H1 (cell line): ENCODE data around the gene SLC27A6. TPM values are rescaled to one million over a fixed set of nuclear protein-coding genes. Genes with fewer than 3 reads are reported as not detected.

Experiments
- CTCF ChIA-PET: fragments of 300-600 bp; sonication (Branson Sonifier 250); formaldehyde crosslinking; loops from one replicate; lab custom pipeline; 2021; ENCODE audit not compliant: partially characterized antibody; lab: Charles Lee
- POLR2A ChIA-PET: fragments of 300-600 bp; sonication (Branson Sonifier 250); formaldehyde crosslinking; loops from one replicate; lab custom pipeline; 2021; ENCODE audit warnings: inconsistent platforms; ENCODE audit not compliant: partially characterized antibody; lab: Charles Lee
- DNase-seq, 2 experiments: peaks; one replicate each; pipeline versions ENCODE4 v3.0.0 to v3.0.0-alpha.2; 2010 to 2022; ENCODE audit warnings: low spot score in 2 of 2, low read depth in 1 of 2, mixed read lengths in 1 of 2
- FAIRE-seq: peaks from 2 replicates; lab custom pipeline; 2011; peaks lifted over from hg19 to GRCh38; lab: Jason Lieb, UNC
- H2AFZ ChIP-seq: 2 replicates; pipeline ENCODE4 v1.8.1; 2012; ENCODE audit warnings: low read length, inconsistent platforms
- H2AK5ac ChIP-seq: 2 replicates; pipeline ENCODE4 v1.6.1; 2013; ENCODE audit warnings: low read depth, low read length
- H2BK120ac ChIP-seq: replicated peaks from 2 replicates; pipeline ENCODE3; 2013; ENCODE audit warnings: low read depth, low read length, inconsistent platforms
- H2BK12ac ChIP-seq: 2 replicates; pipeline ENCODE4 v1.6.1; 2013; ENCODE audit warnings: low read depth, low read length
- H2BK15ac ChIP-seq: 2 replicates; pipeline ENCODE4 v1.6.1; 2013; ENCODE audit warnings: low read length
- H2BK20ac ChIP-seq: 2 replicates; pipeline ENCODE4 v1.6.1; 2013; ENCODE audit warnings: low read length
- H2BK5ac ChIP-seq: 2 replicates; pipeline ENCODE4 v1.6.1; 2013; ENCODE audit warnings: low read depth, low read length
- H3K14ac ChIP-seq: 2 replicates; pipeline ENCODE4 v1.6.1; 2013; ENCODE audit warnings: inconsistent platforms; ENCODE audit not compliant: insufficient read length
- H3K18ac ChIP-seq: 2 replicates; pipeline ENCODE4 v1.6.1; 2013; ENCODE audit warnings: low read length; ENCODE audit errors: extremely low read depth
- H3K23ac ChIP-seq: 2 replicates; pipeline ENCODE4 v1.6.1; 2013; ENCODE audit warnings: inconsistent platforms; ENCODE audit not compliant: insufficient read length
- H3K23me2 ChIP-seq: 2 replicates; pipeline ENCODE4 v1.6.1; 2013; ENCODE audit warnings: low read depth, low read length
- H3K27ac ChIP-seq: 2 replicates; pipeline ENCODE4 v1.6.1; 2011; ENCODE audit warnings: low read depth, low read length, inconsistent platforms
- H3K27me3 ChIP-seq, 4 experiments: replicated peaks in 1 of 4; 1 replicate in 1 of 4; 2 replicates in 3 of 4; pipeline versions ENCODE4 v1.6.1 to v1.8.1; 2011 to 2013; ENCODE audit warnings: low read length in 3 of 4, mild to moderate bottlenecking in 3 of 4, inconsistent platforms in 2 of 4, mixed read lengths in 2 of 4, moderate library complexity in 1 of 4; ENCODE audit not compliant: control insufficient read depth in 3 of 4, insufficient read depth in 3 of 4; ENCODE audit errors: extremely low read depth in 1 of 4
- H3K36me3 ChIP-seq, 4 experiments: 2 replicates each; pipeline versions ENCODE4 v1.6.1 to v1.8.1; 2011 to 2013; ENCODE audit warnings: mild to moderate bottlenecking in 4 of 4, low read length in 3 of 4, moderate library complexity in 2 of 4, control low read depth in 1 of 4, inconsistent platforms in 1 of 4; ENCODE audit not compliant: insufficient read depth in 4 of 4, control insufficient read depth in 2 of 4
- H3K4ac ChIP-seq: replicated peaks from 2 replicates; pipeline ENCODE3; 2013; ENCODE audit warnings: low read length, low read depth, mixed read lengths, inconsistent platforms; ENCODE audit not compliant: insufficient read length
- H3K4me1 ChIP-seq, 4 experiments: replicated peaks in 1 of 4; 1 replicate in 1 of 4; 2 replicates in 3 of 4; pipeline versions ENCODE4 v1.6.1 to v1.8.1; 2011 to 2013; ENCODE audit warnings: low read length in 3 of 4, inconsistent platforms in 2 of 4, mixed read lengths in 1 of 4; ENCODE audit not compliant: insufficient read depth in 4 of 4, control insufficient read depth in 3 of 4
- H3K4me2 ChIP-seq, 2 experiments: 2 replicates each; pipeline versions ENCODE4 v1.6.1 to v1.8.1; 2011 to 2013; ENCODE audit warnings: low read depth in 2 of 2, low read length in 2 of 2, control low read depth in 1 of 2, inconsistent platforms in 1 of 2, mild to moderate bottlenecking in 1 of 2; ENCODE audit not compliant: insufficient read depth in 1 of 2
- H3K4me3 ChIP-seq, 4 experiments: fragments of 200-600, 300-600 bp in 1 of 4; sonication (generic), shearing (Covaris generic), sonication (Bioruptor Twin) in 1 of 4; 2 replicates each; pipeline versions ENCODE4 v1.5.1 to v1.8.1; 2011 to 2016; ENCODE audit warnings: low read length in 4 of 4, low read depth in 3 of 4, control low read depth in 2 of 4, inconsistent platforms in 2 of 4, mild to moderate bottlenecking in 2 of 4, mixed read lengths in 1 of 4, moderate library complexity in 1 of 4; ENCODE audit not compliant: insufficient read depth in 2 of 4; ENCODE audit errors: extremely low read depth in 1 of 4
- H3K56ac ChIP-seq: replicated peaks from 2 replicates; pipeline ENCODE3; 2013; ENCODE audit warnings: low read depth, mild to moderate bottlenecking, mixed read lengths, low read length, inconsistent platforms; ENCODE audit not compliant: insufficient read length
- H3K79me1 ChIP-seq: 2 replicates; pipeline ENCODE4 v1.6.1; 2013; ENCODE audit warnings: low read depth, low read length, control low read depth
- H3K79me2 ChIP-seq, 2 experiments: 2 replicates each; pipeline versions ENCODE4 v1.6.1 to v1.8.1; 2012 to 2013; ENCODE audit warnings: low read length in 2 of 2, mild to moderate bottlenecking in 2 of 2, inconsistent platforms in 1 of 2; ENCODE audit not compliant: insufficient read depth in 2 of 2, control insufficient read depth in 1 of 2
- H3K9ac ChIP-seq, 4 experiments: replicated peaks in 1 of 4; 1 replicate in 1 of 4; 2 replicates in 3 of 4; pipeline versions ENCODE4 v1.6.1 to v1.8.1; 2011 to 2013; ENCODE audit warnings: low read depth in 3 of 4, low read length in 3 of 4, control low read depth in 2 of 4, mild to moderate bottlenecking in 2 of 4, moderate library complexity in 2 of 4, inconsistent platforms in 1 of 4; ENCODE audit errors: extremely low read depth in 1 of 4
- H3K9me3 ChIP-seq, 2 experiments: 2 replicates each; pipeline versions ENCODE4 v1.6.1 to v1.8.1; 2012 to 2013; ENCODE audit warnings: mild to moderate bottlenecking in 2 of 2, moderate library complexity in 2 of 2, control low read depth in 1 of 2, inconsistent platforms in 1 of 2, low read depth in 1 of 2, low read length in 1 of 2, mixed read lengths in 1 of 2; ENCODE audit not compliant: insufficient read depth in 2 of 2
- H4K20me1 ChIP-seq, 2 experiments: replicated peaks in 1 of 2; 2 replicates each; pipeline versions ENCODE3 to v1.8.1; 2011 to 2013; ENCODE audit warnings: inconsistent platforms in 2 of 2, low read length in 2 of 2, mild to moderate bottlenecking in 1 of 2; ENCODE audit not compliant: insufficient read depth in 2 of 2, control insufficient read depth in 1 of 2
- H4K5ac ChIP-seq: 2 replicates; pipeline ENCODE4 v1.6.1; 2013; ENCODE audit warnings: low read length, low read depth, mixed read lengths, inconsistent platforms; ENCODE audit not compliant: insufficient read length
- H4K8ac ChIP-seq: 2 replicates; pipeline ENCODE4 v1.8.0; 2013; ENCODE audit warnings: mild to moderate bottlenecking, moderate library complexity, low read length, inconsistent platforms; ENCODE audit not compliant: insufficient read depth; ENCODE audit errors: extremely low read depth
- H4K91ac ChIP-seq: replicated peaks from 2 replicates; pipeline ENCODE3; 2013; ENCODE audit warnings: low read length, mixed read lengths, inconsistent platforms; ENCODE audit not compliant: insufficient read length
- BCL11A ChIP-seq, 2 experiments: IDR thresholded peaks; one replicate each; pipeline ENCODE4 v1.6.1; 2011; ENCODE audit warnings: low read depth in 2 of 2, low read length in 2 of 2, mild to moderate bottlenecking in 2 of 2
- EZH2 ChIP-seq: fragments of 200-600 bp; sonication (generic); IDR thresholded peaks from 2 replicates; pipeline ENCODE4 v1.7.1; 2012; ENCODE audit warnings: low read depth, mild to moderate bottlenecking, moderate library complexity, low read length, inconsistent platforms; ENCODE audit not compliant: severe bottlenecking
- KDM1A ChIP-seq: fragments of 200-600, 300-600 bp; sonication (generic); IDR thresholded peaks from 2 replicates; pipeline ENCODE4 v1.7.1; 2016; ENCODE audit warnings: mild to moderate bottlenecking, low read length, borderline replicate concordance
- RXRA ChIP-seq: IDR thresholded peaks from 2 replicates; pipeline ENCODE4 v1.6.1; 2011; ENCODE audit warnings: low read depth, mild to moderate bottlenecking, low read length, moderate library complexity; ENCODE audit not compliant: insufficient read depth
- SIX5 ChIP-seq: IDR thresholded peaks from 2 replicates; pipeline ENCODE4 v1.6.1; 2011; ENCODE audit warnings: mild to moderate bottlenecking, low read depth, low read length
- SP2 ChIP-seq: IDR thresholded peaks from 2 replicates; pipeline ENCODE4 v1.6.1; 2012; ENCODE audit warnings: mild to moderate bottlenecking, low read length, inconsistent platforms
- SP4 ChIP-seq: IDR thresholded peaks from 2 replicates; pipeline ENCODE4 v1.6.1; 2012; ENCODE audit warnings: low read length, inconsistent platforms
- TCF12 ChIP-seq: IDR thresholded peaks from 2 replicates; pipeline ENCODE4 v1.6.1; 2011; ENCODE audit warnings: low read depth, mild to moderate bottlenecking, low read length
- TEAD4 ChIP-seq: IDR thresholded peaks from 2 replicates; pipeline ENCODE4 v1.6.1; 2012; ENCODE audit warnings: low read depth, low read length, inconsistent platforms, mixed read lengths
- WGBS, 2 experiments: shearing (Covaris generic) in 1 of 2; methylation state at CpG; one replicate each; pipeline versions ENCODE4 v1.1.6 to v1.1.7; 2013 to 2015; ENCODE audit warnings: low lambda C conversion rate in 2 of 2, mixed read lengths in 2 of 2, inconsistent platforms in 1 of 2, low coverage in 1 of 2, missing lambda C conversion rate in 1 of 2; ENCODE audit not compliant: insufficient replicate concordance in 2 of 2, insufficient coverage in 1 of 2, insufficient read length in 1 of 2; ENCODE audit errors: extremely low coverage in 1 of 2, missing lambda C conversion rate in 1 of 2; 5-methylcytosine and 5-hydroxymethylcytosine counted together
- polyA plus RNA-seq, 7 experiments: library from polyadenylated mRNA; depleted of rRNA in 3 of 7; stranded (reverse) in 5 of 7; unstranded in 2 of 7; fragments of >200 nt in 5 of 7; fragments of 200-250 nt in 2 of 7; gene quantifications; 1 replicate in 5 of 7; 2 replicates in 1 of 7; 4 replicates in 1 of 7; pipeline versions ENCODE4 v1.2.1 to v1.2.3, GENCODE V29; 2011 to 2013; ENCODE audit warnings: missing spikeins in 2 of 7, mixed read lengths in 2 of 7
- total RNA-seq: library from RNA; stranded (reverse); fragmentation: NEBNext Ultra II Directional; extraction: Animal tissue kit (Norgen Biotek cat#: 25700); gene quantifications from 2 replicates; pipeline ENCODE4 v1.2.1, GENCODE V29; 2021

The SLC27A6 gene
- total and polyA plus RNA-seq, 2 of the 8 experiments (the other 6 are each of a cell fraction or from before 2014, with no cell fraction given) = 4.0 to 4.7 TPM

GRCh38 chr5:129077433-129078075, 112.3 kb downstream of the SLC27A6 start:
- H3K23me2 ChIP-seq = no peaks in the 10 kb centered on the region
- no peak overlapping the region for H3K27ac ChIP-seq
- H2BK120ac ChIP-seq = no peak overlapping the region
- H3K56ac ChIP-seq = no peak overlapping the region
- POLR2A ChIA-PET = no interaction called here
- no peak overlapping the region for H3K4me3 ChIP-seq
- no peak overlapping the region for H3K4ac ChIP-seq
- H2AK5ac ChIP-seq = no peak overlapping the region
- no peaks in the 10 kb centered on the region for H3K4me1 ChIP-seq
- H3K18ac ChIP-seq = no peak overlapping the region
- H3K79me2 ChIP-seq = no peaks in the 10 kb centered on the region
- no peak overlapping the region for H3K9ac ChIP-seq
- FAIRE-seq (no peak), DNase-seq (no peak)
- H3K23ac ChIP-seq = no peak overlapping the region
- no peak overlapping the region for H2BK12ac ChIP-seq
- TF ChIP-seq KDM1A = no peak
- no peak for TF ChIP-seq SP4
- no peak for TF ChIP-seq SIX5
- no peak for TF ChIP-seq RXRA
- TF ChIP-seq SP2 = no peak
- TF ChIP-seq TEAD4 = no peak
- TF ChIP-seq EZH2 = no peak
- TF ChIP-seq BCL11A (IDR thresholded peaks at IDR 0.05; ENCODE audit: low read depth in 2 of 2, low read length in 2 of 2) = no peak
- TF ChIP-seq TCF12 = no peak
- CTCF ChIA-PET = interaction anchor here (0.7 to 1.5 kb wide), 3 partner anchors 9 to 47 kb away, joined by 3 read pairs; no protein-coding TSS in a partner anchor
- no peak overlapping the region for H4K8ac ChIP-seq
- no peaks in the 10 kb centered on the region for H3K79me1 ChIP-seq
- no peak overlapping the region for H3K14ac ChIP-seq
- no peaks in the 10 kb centered on the region for H3K27me3 ChIP-seq
- no peaks in the 10 kb centered on the region for H4K20me1 ChIP-seq
- no peak overlapping the region for H2BK15ac ChIP-seq
- no peaks in the 10 kb centered on the region for H3K36me3 ChIP-seq
- H3K4me2 ChIP-seq = no peak overlapping the region
- H3K9me3 ChIP-seq = no peaks in the 10 kb centered on the region
- H4K91ac ChIP-seq = no peak overlapping the region
- no peak overlapping the region for H2BK20ac ChIP-seq
- no peak overlapping the region for H4K5ac ChIP-seq
- 92% methylated on average over 3 of the region's 3 CpGs; no CpG with 5 or more reads in 1 of the 2 experiments for WGBS, 2 experiments
- no peak overlapping the region for H2BK5ac ChIP-seq
- H2AFZ ChIP-seq = no peak overlapping the region
